GM12878 (cell line): ENCODE measurements around the gene GRIA2. TPM values are rescaled to one million over a fixed set of nuclear protein-coding genes. Genes with fewer than 3 reads are reported as not detected.

Source experiments
- ATAC-seq: fragments of 200-7000 bp; cut with Tn5 transposase; 3 replicates; pipeline ENCODE4 v1.9.1; 2020; ENCODE audit warnings: mild to moderate bottlenecking, moderate library complexity
- BruUV-seq: library from RNA; stranded (reverse); fragments of 400-500 nt; replicated peaks from 2 replicates; lab custom pipeline; 2021; lab: Mats Ljungman, UMichigan
- CTCF ChIA-PET: fragments of 300-600 bp; sonication (Branson Sonifier 250); formaldehyde crosslinking; extraction: SDS; loops from one replicate; lab custom pipeline; 2021; ENCODE audit warnings: inconsistent platforms; lab: Yijun Ruan, JAX
- POLR2A ChIA-PET: fragments of 350-600 bp; formaldehyde crosslinking; extraction: SDS; loops from one replicate; lab custom pipeline; 2021; ENCODE audit warnings: inconsistent platforms; lab: Charles Lee
- RAD21 ChIA-PET: fragments of 300-600 bp; sonication (Branson Sonifier 250); formaldehyde crosslinking; loops from one replicate; lab custom pipeline; 2023; ENCODE audit warnings: antibody characterized with exemption; ENCODE audit not compliant: unreplicated experiment; lab: Charles Lee
- SMC1A ChIA-PET: fragments of 300-600 bp; sonication (Branson Sonifier 250); formaldehyde crosslinking; loops from one replicate; lab custom pipeline; 2023; ENCODE audit not compliant: unreplicated experiment, uncharacterized antibody; lab: Charles Lee
- DNase-seq: peaks from one replicate; pipeline ENCODE4 v3.0.0-alpha.2; 2011; ENCODE audit warnings: low read depth, low spot score
- FAIRE-seq: peaks from 3 replicates; lab custom pipeline; 2011; peaks lifted over from hg19 to GRCh38; lab: Jason Lieb, UNC
- H2AFZ ChIP-seq: 2 replicates; pipeline ENCODE4 v1.6.0; 2011; ENCODE audit warnings: low read depth, low read length, control low read depth; ENCODE audit not compliant: control insufficient read depth
- H3K27ac ChIP-seq: 2 replicates; pipeline ENCODE4 v1.5.1; 2011; ENCODE audit warnings: control low read depth; ENCODE audit not compliant: control insufficient read depth, insufficient read depth
- H3K27me3 ChIP-seq, 2 experiments: replicated peaks in 1 of 2; 2 replicates each; pipeline versions ENCODE4 v1.6.0 to v1.6.1; 2011; ENCODE audit warnings: low read length in 1 of 2; ENCODE audit not compliant: control insufficient read depth in 2 of 2, insufficient read depth in 2 of 2
- H3K36me3 ChIP-seq, 2 experiments: 2 replicates each; pipeline ENCODE4 v1.5.1; 2011; ENCODE audit warnings: low read length in 1 of 2; ENCODE audit not compliant: control insufficient read depth in 2 of 2, insufficient read depth in 2 of 2
- H3K4me1 ChIP-seq: 2 replicates; pipeline ENCODE4 v1.6.1; 2011; ENCODE audit warnings: mild to moderate bottlenecking, low read length, moderate library complexity, mixed read lengths; ENCODE audit not compliant: control insufficient read depth, insufficient read depth
- H3K4me2 ChIP-seq: 2 replicates; pipeline ENCODE4 v1.6.0; 2011; ENCODE audit warnings: control low read depth; ENCODE audit not compliant: control insufficient read depth, insufficient read depth
- H3K4me3 ChIP-seq: fragments of 200-600 bp; sonication (generic); 2 replicates; pipeline ENCODE4 v1.5.1; 2016
- H3K79me2 ChIP-seq: 2 replicates; pipeline ENCODE4 v1.6.0; 2011; ENCODE audit warnings: low read length; ENCODE audit not compliant: control insufficient read depth, insufficient read depth
- H3K9ac ChIP-seq: 2 replicates; pipeline ENCODE4 v1.8.0; 2011; ENCODE audit warnings: low read length, control low read depth, mixed read lengths; ENCODE audit not compliant: control insufficient read depth, insufficient read depth
- H3K9me3 ChIP-seq: replicated peaks from 3 replicates; pipeline ENCODE4 v1.5.1; 2011; ENCODE audit warnings: mild to moderate bottlenecking, low read length; ENCODE audit not compliant: control insufficient read depth, insufficient read depth
- H4K20me1 ChIP-seq: 2 replicates; pipeline ENCODE4 v1.6.0; 2011; ENCODE audit not compliant: control insufficient read depth, insufficient read depth
- CHD2 ChIP-seq: IDR thresholded peaks from 2 replicates; pipeline ENCODE4 v1.6.1; 2011; ENCODE audit warnings: low read depth, low read length, improper control_type of control experiment, borderline replicate concordance
- ESRRA ChIP-seq: IDR thresholded peaks from 2 replicates; pipeline ENCODE4 v1.6.1; 2012; ENCODE audit warnings: mild to moderate bottlenecking, low read length, improper control_type of control experiment
- FOS ChIP-seq: IDR thresholded peaks from 3 replicates; pipeline ENCODE4 v1.6.1; 2011; ENCODE audit warnings: borderline replicate concordance; ENCODE audit not compliant: insufficient read length; ENCODE audit errors: extremely low read depth
- GABPA ChIP-seq: IDR thresholded peaks from 2 replicates; pipeline ENCODE4 v1.6.1; 2014; ENCODE audit warnings: antibody characterized with exemption, low read depth, mild to moderate bottlenecking, inconsistent platforms
- HCFC1 ChIP-seq: fragments of 150-350 bp; IDR thresholded peaks from 2 replicates; pipeline ENCODE4 v1.6.1; 2014; ENCODE audit warnings: low read length
- KAT2A ChIP-seq: conservative IDR thresholded peaks from 2 replicates; pipeline ENCODE4 v1.6.1; 2011; ENCODE audit warnings: low read depth, low read length; ENCODE audit not compliant: control insufficient read depth
- NKRF ChIP-seq: fragments of 450-650 bp; conservative IDR thresholded peaks from 2 replicates; pipeline ENCODE4 v1.6.1; 2017; ENCODE audit warnings: mild to moderate bottlenecking, moderate library complexity
- NRF1 ChIP-seq: conservative IDR thresholded peaks from 2 replicates; pipeline ENCODE4 v1.6.1; 2011; ENCODE audit warnings: mild to moderate bottlenecking, low read depth, low read length, improper control_type of control experiment
- POLR2AphosphoS5 ChIP-seq: IDR thresholded peaks from 2 replicates; pipeline ENCODE4 v1.6.1; 2011; ENCODE audit warnings: mild to moderate bottlenecking, low read length, inconsistent platforms
- RAD51 ChIP-seq: fragments of 450-650 bp; IDR thresholded peaks from 2 replicates; pipeline ENCODE4 v1.6.1; 2016; ENCODE audit warnings: moderate library complexity, mild to moderate bottlenecking, inconsistent platforms
- RBBP5 ChIP-seq: fragments of 200-600 bp; sonication (generic); conservative IDR thresholded peaks from 2 replicates; pipeline ENCODE4 v1.6.1; 2016
- RCOR1 ChIP-seq: conservative IDR thresholded peaks from 2 replicates; pipeline ENCODE4 v1.6.1; 2012; ENCODE audit warnings: low read depth, low read length, improper control_type of control experiment
- SIN3A ChIP-seq: IDR thresholded peaks from 2 replicates; pipeline ENCODE4 v1.6.1; 2012; ENCODE audit warnings: low read depth, low read length, improper control_type of control experiment
- SIX5 ChIP-seq: IDR thresholded peaks from 2 replicates; pipeline ENCODE4 v1.6.1; 2011; ENCODE audit warnings: mild to moderate bottlenecking, low read depth, low read length, moderate library complexity; ENCODE audit not compliant: severe bottlenecking
- SMAD5 ChIP-seq: IDR thresholded peaks from 2 replicates; pipeline ENCODE4 v1.6.1; 2016; ENCODE audit warnings: antibody characterized with exemption, low read depth
- SREBF1 ChIP-seq: IDR thresholded peaks from 2 replicates; pipeline ENCODE4 v1.6.1; 2012; ENCODE audit warnings: mild to moderate bottlenecking, low read length
- SRF ChIP-seq, 2 experiments: IDR thresholded peaks; 2 replicates each; pipeline ENCODE4 v1.6.1; 2011; ENCODE audit warnings: low read depth in 2 of 2, low read length in 2 of 2, mild to moderate bottlenecking in 1 of 2, moderate library complexity in 1 of 2
- TCF12 ChIP-seq: IDR thresholded peaks from 2 replicates; pipeline ENCODE4 v1.6.1; 2011; ENCODE audit warnings: low read depth, mild to moderate bottlenecking, low read length
- USF1 ChIP-seq: IDR thresholded peaks from 2 replicates; pipeline ENCODE4 v1.6.1; 2011; ENCODE audit warnings: borderline replicate concordance, low read depth, mild to moderate bottlenecking, moderate library complexity, mixed read lengths, low read length; ENCODE audit not compliant: insufficient read depth; ENCODE audit errors: extremely low read length
- ZZZ3 ChIP-seq: IDR thresholded peaks from 2 replicates; pipeline ENCODE4 v1.6.1; 2011; ENCODE audit warnings: low read depth; ENCODE audit not compliant: control insufficient read depth, insufficient read length
- WGBS: methylation state at CpG from one replicate; pipeline ENCODE4 v1.1.6; 2016; ENCODE audit warnings: low lambda C conversion rate; ENCODE audit not compliant: insufficient replicate concordance, insufficient coverage; ENCODE audit errors: missing lambda C conversion rate; 5-methylcytosine and 5-hydroxymethylcytosine counted together
- in situ Hi-C: fragments of 300-500 bp; cut with MboI; formaldehyde crosslinking; loops from 9 replicates; pipeline ENCODE4 v1.14.3; 2018; ENCODE audit warnings: mixed read lengths
- intact Hi-C: fragments of 100-400 bp; cut with micrococcal nuclease; formaldehyde crosslinking; loops from one replicate; pipeline ENCODE4 v1.14.2; 2022; ENCODE audit not compliant: unreplicated experiment
- polyA plus RNA-seq, 11 experiments: library from polyadenylated mRNA; depleted of rRNA in 4 of 11; unstranded in 6 of 11; stranded (reverse) in 5 of 11; fragments of >200 nt; fragmentation: Nextera tagmentation in 4 of 11; fragmentation: Illumina TruSeq in 1 of 11; extraction: Ambion mirVana in 4 of 11; extraction: Trizol in 1 of 11; gene quantifications; 1 replicate in 1 of 11; 2 replicates in 10 of 11; pipeline versions ENCODE4 v1.2.1 to v1.2.3, GENCODE V29; 2011 to 2016; ENCODE audit warnings: inconsistent platforms in 2 of 11, missing spikeins in 2 of 11, low read depth in 1 of 11
- total RNA-seq, 4 experiments: library from RNA; depleted of rRNA in 3 of 4; stranded (reverse); fragments of >200 nt in 3 of 4; fragmentation: Illumina TruSeq in 1 of 4; extraction: Trizol in 1 of 4; gene quantifications; 2 replicates each; pipeline versions ENCODE4 v1.2.1 to v1.2.3, GENCODE V29; 2013 to 2021

Gene GRIA2
- total and polyA plus RNA-seq, 10 of the 15 experiments (the other 5 are each of a cell fraction or from before 2014, with no cell fraction given) = under 0.01 TPM; not detected in 9

GRCh38 chr4:157225096-157225495, 4.6 kb downstream of the GRIA2 start (continued):
- TF ChIP-seq RAD51 (no peak), SRF (IDR thresholded peaks at IDR 0.05; ENCODE audit: low read depth in 2 of 2, low read length in 2 of 2) (no peak), ZZZ3 (no peak), USF1 (no peak), SREBF1 (no peak), NRF1 (no peak), RBBP5 (no peak)
- TF ChIP-seq, all 136 proteins: peak for 0

GRCh38 chr4:157226035-157226434, 5.5 kb downstream of the GRIA2 start:
- DNase-seq = no peak
- Histone ChIP-seq H4K20me1 (no peaks in the 10 kb centered on the region), H3K79me2 (no peaks in the 10 kb centered on the region), H3K4me1 (no peaks in the 10 kb centered on the region), H3K9ac (no peak overlapping the region), H3K27me3 (peaks cover 2 to 3% of the 10 kb centered on the region in 2 experiments; a peak in 2 of 4 replicates), H3K36me3 (no peaks in the 10 kb centered on the region), H3K4me2 (no peak overlapping the region), H3K4me3 (no peak overlapping the region), H2AFZ (no peak overlapping the region), H3K27ac (no peak overlapping the region), H3K9me3 (no peaks in the 10 kb centered on the region; the same call in 2 of the 3 replicates)
- ChIA-PET SMC1A (no interaction called here), CTCF (no interaction called here), POLR2A (no interaction called here), RAD21 (no interaction called here)
- no peak for ATAC-seq
- FAIRE-seq = no peak
- no peak for TF ChIP-seq POLR2AphosphoS5
- no peak for TF ChIP-seq GABPA
- no peak for TF ChIP-seq SIN3A
- TF ChIP-seq SIX5 = no peak
- TF ChIP-seq SMAD5 = no peak
- no peak for TF ChIP-seq HCFC1
- TF ChIP-seq USF1 = no peak
- no peak for TF ChIP-seq NKRF
- TF ChIP-seq ESRRA = no peak
- TF ChIP-seq RCOR1 = no peak
- TF ChIP-seq FOS = no peak
- TF ChIP-seq KAT2A = no peak
- TF ChIP-seq CHD2 = no peak
- no peak for TF ChIP-seq TCF12
- in situ Hi-C loops (no loop called here), intact Hi-C loops (no loop called here)
- 44% methylated on average over 2 of the region's 2 CpGs for WGBS
- BruUV-seq = no TSS peak
